Measurements from ENCODE around the gene OR2L3.
"Not testable (repeated sequence)": the region's sequence is repeated elsewhere in the genome, so short reads cannot be mapped to it uniquely, and the experiment has no call there.

The OR2L3 gene, protein sequence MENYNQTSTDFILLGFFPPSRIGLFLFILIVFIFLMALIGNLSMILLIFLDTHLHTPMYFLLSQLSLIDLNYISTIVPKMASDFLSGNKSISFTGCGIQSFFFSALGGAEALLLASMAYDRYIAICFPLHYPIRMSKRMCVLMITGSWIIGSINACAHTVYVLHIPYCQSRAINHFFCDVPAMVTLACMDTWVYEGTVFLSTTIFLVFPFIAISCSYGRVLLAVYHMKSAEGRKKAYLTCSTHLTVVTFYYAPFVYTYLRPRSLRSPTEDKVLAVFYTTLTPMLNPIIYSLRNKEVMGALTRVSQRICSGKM

DNA sequence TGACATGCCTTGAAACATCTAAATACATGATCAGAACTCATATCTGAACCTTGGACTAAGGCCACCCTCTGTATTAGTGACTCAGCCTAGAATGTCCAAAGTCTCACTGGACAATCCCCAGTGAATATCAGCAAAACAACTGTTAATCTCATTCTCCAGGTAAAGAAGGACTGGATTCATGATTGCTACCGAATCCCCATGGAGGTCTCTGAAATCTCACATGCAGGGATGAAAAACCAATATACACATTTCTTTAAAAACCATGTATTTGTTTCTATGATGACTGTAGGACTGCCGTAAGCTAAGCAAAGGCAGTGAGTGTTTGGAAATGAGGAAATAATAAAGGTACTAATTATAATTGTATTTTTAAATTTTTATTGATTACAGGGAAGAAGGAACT is at the start of gene OR2L3:
Gene OR2L3 (plus strand): TSS at position 301 of the 400 bp plus-strand sequence. CDS start 13,846 bp downstream, outside the sequence.
- DNase-seq: no peak

DNA sequence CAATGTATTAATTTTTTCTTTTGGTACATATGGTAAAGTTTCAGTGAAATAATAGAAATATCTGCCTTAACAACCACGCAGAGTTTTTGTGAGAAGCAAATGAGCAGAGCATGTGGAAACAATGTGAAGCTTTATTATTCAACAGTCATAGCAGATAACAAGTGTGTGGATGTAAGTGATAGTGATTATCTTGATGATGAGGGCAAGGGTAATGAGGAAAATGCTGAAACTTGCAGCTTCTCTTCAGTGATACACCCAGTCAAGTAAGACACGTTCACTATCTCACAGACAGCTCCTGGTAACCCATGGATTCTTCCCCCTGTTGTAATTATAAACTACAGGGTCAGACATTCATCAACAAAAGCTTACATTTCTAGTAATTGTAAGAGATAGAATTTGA is 47.8 kb upstream of the OR2L3 start:
- DNase-seq: no peak

DNA sequence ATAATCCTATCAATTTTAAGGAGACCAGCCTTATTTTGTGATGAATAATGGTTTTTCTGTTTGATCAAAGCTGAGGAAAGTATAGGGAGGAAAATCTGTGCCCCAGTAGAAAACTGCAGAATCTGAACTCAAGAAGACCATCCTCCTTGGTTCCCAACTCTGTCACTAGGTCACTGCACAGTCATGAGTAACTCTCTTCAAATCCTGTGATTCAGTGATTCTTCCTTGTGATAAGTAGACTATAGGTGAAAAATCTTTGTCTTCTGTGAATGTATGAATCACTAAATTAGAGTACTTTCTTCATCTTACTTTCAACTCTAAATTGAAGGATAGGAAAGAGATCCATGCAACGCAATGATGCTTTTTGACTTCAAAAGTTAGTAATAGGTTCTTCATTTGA is 46.5 kb upstream of the OR2L3 start:
- no peak for DNase-seq

DNA sequence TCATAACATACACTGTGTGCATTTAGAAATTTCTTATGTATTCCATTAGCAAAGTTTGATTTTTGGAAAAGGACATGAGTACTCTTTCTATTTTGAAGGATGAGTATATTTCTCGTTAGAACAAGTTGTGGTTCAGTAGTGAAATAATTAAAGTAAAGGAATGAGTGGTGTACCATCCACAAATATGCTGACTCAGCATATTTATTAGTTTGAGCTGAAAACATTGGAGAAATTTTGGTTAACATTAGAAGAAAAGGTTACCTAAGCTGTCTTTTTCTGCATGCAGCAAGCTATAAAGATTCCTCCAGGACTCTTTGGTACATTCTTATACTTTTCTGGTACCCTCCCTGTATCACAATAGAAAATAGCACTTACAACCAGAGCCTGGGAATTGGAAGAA is 38.9 kb upstream of the OR2L3 start:
- no peak for DNase-seq

DNA sequence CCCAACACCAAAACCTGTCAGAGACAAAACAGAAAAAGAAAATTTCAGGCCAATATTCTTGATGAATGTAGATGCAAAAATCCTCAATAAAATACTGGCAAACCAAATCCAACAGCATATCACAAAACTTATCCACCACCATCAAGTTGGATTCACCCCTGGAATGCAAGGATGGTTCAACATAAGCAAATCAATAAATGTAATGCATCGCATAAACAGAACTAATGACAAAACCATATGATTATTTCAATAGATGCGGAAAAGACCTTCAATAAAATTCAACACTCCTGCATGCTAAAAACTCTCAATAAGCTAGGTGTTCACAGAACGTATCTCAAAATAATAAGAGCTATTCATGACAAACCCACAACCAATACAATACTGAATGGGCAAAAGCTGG is 37.0 kb upstream of the OR2L3 start:
- no peak for DNase-seq

GRCh38 chr1:248013229-248013710 is 33.4 kb upstream of the OR2L3 start, which contains the start of gene OR2L5:
Gene OR2L5 (plus strand): TSS chr1:248013660. CDS start chr1:248021948, 8,288 bp downstream.
- DNase-seq: no peak

DNA sequence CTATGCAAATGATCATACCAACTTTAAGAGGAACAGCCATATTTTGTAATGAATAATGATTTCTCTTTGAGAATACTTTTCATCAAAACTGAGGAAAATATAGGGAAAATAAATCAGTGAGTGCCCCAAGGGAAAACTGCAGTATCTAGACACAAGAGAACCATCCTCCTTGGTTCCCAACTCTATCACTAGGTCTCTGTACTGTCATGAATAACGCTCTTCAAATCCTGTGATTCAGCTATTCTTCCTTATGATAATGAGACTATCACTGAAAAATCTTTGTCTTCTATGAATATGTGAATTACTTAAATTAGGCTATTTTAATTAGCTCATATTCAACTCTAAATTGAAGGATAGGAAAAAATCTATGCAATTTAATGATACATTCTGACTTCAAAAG is 30.8 kb upstream of the OR2L3 start:
- no peak for DNase-seq

- DNase-seq: no peak
Measured at GRCh38 chr1:248029770-248030169, 16.9 kb upstream of the OR2L3 start, which contains the start of gene OR2L2. Gene OR2L2 (plus strand): TSS chr1:248030070. CDS start chr1:248038268, 8,198 bp downstream.

- DNase-seq: no peak
Measured at GRCh38 chr1:248045209-248045608, 1.4 kb upstream of the OR2L3 start.

DNA sequence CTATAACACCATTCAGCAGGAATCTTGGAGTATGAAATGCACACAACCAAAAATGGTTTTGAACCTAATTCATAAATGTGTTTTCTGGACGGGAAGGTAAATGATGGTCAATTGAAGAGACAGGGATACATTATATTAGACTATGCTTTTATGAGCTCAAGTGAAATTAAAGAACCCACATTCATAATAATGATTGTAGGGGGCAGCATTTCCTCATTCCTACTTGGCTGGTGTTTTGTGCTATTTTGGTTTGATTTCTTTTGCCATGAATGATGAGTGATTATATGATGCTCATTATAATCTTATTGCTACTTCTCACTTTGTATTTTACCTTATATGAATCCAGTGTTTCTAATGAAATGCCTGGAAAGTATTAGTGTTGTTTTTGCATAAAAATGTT is 372 bp downstream of the OR2L3 start:
- DNase-seq: no peak

GRCh38 chr1:248054671-248055070 is 8.0 kb downstream of the OR2L3 start:
- DNase-seq: no peak

DNA sequence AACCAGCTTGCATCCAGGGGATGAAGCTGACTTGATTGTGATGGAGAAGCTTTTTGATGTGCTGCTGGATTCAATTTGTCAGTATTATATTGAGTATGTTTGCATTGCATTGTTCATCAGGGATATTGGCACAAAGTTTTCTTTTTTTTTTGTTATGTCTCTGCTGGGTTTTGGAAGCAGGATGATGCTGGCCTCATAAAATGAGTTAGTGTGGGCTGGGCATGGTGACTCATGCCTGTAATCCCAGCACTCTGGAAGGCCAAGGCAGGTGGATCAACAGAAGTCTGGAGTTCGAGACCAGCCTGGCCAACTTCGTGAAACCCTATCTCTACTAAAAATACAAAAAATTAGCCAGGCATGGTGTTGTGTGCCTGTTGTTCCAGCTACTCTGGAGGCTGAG is 8.6 kb downstream of the OR2L3 start:
- no peak for DNase-seq

DNA sequence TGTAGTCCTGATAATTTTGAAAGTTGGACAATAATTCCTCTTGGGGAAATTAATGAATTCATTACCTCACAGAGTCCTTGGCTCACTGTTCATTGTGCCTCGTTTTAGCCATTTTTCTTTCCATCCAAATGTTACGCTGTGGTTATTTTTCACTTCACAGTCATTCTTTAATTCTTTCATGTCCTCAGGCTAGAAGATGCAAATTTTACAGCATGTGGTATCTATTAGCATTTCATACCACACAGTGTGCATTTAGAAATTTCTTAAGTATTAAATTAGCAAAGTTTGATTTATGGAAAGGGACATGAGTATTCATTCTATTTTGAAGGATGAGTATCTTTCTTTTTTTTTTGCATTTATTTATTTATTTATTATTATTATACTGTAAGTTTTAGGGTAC is 18.4 kb downstream of the OR2L3 start:
- DNase-seq: no peak

DNA sequence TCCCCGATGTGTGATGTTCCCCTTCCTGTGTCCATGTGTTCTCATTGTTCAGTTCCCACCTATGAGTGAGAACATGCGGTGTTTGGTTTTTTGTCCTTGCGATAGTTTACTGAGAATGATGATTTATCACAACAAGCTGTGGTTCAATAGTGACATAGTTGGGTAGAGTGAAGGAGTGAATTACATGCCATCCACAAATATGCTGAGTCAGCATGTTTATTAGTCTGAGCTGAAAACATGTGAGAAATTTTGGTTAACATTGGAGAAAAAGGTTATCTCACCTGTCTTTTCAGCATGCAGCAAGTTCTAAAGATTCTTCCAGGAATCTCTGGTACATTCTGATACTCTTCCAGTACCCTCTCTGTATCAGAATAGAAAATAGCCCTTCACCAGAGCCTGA is 19.0 kb downstream of the OR2L3 start:
- DNase-seq: no peak

- DNase-seq: not testable (repeated sequence)
Measured at GRCh38 chr1:248083864-248084263, 37.2 kb downstream of the OR2L3 start.

DNA sequence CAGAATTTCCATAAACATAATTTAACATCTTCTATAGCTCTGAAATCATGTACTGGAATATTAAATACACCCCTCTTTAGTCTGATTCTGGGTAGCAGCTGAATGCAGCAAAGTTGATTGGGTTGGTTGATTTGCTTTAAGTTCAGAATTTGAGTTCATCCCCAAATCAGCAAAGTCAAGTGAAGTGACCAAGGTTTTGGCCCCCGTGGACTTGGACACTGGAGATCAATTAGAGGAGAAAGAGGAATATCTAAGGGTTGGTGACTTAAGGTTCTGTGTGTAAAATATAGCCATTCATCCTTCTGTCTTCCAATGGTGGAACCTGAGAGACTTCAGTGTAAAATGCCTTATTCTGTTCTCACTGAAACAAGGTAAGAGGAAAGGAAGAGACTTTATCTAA is 48.2 kb downstream of the OR2L3 start, which contains the start of gene OR2L13:
Gene OR2L13 (plus strand): TSS at position 301 of the 400 bp plus-strand sequence. CDS start 4,192 bp downstream, outside the sequence.
- DNase-seq: no peak

DNA sequence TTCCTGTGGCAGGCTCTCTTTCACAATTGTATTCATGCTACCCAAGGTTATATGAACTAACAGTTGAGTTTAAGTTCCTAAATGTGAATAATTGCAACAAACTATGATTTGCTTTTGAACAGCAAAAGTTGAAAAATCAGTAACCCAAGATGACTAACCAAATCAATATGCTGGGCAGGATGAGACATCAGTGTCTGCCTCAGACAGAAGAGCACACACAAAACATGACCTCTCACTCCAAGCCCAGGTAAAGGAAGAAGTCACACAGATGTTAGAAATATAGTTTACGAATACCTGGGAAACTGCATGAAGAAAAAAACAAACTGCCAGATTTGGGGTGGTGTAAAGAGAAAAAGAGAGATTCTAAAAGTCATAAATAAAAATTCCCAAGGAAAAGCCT is 51.9 kb downstream of the OR2L3 start:
- DNase-seq: no peak

- no peak for DNase-seq
Measured at GRCh38 chr1:248102847-248103246, 56.2 kb downstream of the OR2L3 start.

DNA sequence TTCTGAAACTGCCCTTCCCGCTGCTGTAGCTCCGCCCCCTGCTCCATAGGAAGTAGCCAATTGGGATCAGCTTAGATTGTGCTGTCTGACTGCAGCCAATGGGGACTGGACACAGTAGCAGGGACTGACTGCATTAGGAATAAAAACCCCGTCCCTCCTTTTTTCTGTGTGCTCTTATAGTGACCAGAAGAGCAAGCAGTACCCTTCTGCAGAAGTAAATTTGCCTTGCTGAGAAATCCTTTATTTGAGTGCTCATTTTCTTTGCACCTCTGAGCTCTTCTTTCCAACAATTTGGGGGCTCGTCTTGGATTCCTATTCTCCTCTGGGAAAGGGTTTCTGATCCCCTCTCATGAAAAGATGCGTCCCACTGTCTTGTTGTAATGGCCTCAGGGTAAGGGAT is 64.5 kb downstream of the OR2L3 start:
- DNase-seq: no peak

All from activated CD4-positive, CD25-positive, alpha-beta regulatory T cell treated with anti-CD3 and anti-CD28 coated beads, Interleukin-2, amount 50 U/mL, for 72 hours (primary cell).